SHP77 (cell line): Measurements from ENCODE around the gene CUL9.

ENCODE experiments used
- DNase-seq, 2 experiments: peaks; one replicate each; lab custom pipeline; 2025; lab: John Stamatoyannopoulos, UW

Gene CUL9

DNA sequence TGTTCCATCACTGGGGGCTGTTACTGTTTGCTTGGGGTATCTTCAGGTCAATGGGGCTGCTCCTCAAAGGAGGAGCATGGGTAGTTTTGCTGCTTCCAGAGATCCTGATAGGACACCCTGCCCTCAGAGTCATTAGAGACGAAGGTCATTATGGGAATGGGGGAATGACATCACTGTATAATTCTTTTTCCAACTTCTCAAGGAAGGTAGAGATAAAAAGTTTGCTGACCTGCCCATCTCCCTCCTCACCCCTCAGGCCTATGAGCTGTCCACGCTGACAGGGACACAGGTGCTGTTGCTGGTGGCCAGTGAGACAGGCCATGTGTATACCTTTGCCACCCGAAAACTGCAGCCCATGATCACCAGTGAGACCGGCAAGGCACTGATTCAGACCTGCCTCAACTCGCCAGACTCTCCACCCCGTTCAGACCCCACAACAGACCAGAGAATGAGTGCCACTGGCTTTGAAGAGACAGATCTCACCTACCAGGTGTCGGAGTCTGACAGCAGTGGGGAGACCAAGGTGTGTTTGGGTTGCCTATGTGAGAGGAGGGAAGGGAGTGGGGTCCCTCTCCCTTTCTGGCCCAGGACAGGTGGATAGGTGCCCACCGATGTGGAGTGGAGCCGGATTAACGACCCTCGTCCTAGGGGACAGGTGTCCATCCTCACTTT lies 8.3 kb upstream of the CUL9 start:
- no peak for DNase-seq

DNA sequence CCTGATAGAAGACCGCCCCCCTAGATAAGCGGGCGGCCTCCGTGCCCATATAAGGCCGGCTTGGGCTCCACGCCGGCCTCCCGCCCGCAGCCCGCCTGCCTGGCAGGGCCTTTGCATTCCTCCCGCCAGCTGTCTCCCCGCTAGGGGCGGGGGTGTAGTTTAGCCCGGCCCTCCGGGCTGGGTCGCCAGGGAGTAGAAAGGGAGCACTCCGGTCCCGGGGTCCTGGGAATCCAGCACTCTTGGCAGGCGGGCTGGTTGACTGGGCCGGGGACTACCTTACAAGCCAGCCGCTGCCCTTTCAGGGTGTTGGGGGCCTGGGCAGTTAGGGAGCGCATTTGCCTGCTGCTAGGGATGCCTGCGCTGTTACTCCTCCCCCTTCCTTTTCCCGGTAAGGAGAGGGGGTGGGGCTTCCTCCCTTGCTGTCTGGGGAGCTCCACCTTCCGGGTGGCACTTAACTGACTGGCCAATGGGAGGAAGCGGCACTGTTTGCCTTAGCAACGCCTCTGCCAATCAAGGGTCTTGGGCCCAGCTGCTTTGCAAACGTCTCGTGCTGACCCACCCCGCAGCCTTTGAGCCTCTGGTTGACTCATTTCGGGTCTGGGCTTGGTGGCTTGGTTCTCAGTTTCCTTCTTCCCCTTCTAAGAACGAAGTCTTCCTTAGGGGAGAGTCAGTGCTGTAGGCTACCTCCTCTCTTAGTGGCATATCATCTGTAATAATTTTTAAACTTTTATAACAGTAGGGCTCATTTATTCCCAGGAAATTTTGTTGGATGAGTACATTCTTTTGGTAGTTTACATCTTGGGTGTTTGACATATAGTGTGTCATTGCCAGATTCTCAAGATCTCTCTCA lies 7.5 kb upstream of the CUL9 start:
- DNase-seq = peak; percentile 96 to 99

DNA sequence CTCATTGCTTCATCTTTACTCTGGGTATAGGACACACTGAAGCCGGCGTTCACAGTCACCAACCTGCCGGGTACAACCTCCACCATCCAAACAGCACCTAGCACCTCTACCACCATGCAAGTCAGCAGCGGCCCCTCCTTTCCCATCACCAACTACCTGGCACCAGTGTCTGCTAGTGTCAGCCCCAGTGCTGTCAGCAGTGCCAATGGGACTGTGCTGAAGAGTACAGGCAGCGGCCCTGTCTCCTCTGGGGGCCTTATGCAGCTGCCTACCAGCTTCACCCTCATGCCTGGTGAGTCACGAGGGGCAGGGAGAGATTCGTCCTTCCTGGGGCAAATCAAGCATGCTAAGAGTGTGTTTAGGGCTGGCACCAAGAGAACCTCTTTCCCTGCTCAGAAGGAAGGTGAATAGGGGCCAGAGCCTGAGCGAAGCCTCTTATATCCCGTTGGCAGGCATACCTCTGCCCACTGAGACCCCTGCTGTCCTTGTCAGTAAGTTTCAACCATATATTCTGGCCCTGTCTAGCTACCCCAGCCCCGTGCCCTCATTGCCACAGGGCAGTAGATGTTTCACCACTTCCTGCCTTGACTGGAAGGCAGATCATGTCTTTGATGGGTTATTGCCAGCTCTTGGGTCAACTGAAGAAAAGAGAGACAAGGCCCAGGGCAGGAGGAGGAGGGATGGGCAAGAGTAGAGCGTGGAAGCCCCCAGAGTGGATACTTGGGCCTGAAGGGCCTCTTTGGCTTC lies 6.1 kb upstream of the CUL9 start:
- no peak for DNase-seq

DNA sequence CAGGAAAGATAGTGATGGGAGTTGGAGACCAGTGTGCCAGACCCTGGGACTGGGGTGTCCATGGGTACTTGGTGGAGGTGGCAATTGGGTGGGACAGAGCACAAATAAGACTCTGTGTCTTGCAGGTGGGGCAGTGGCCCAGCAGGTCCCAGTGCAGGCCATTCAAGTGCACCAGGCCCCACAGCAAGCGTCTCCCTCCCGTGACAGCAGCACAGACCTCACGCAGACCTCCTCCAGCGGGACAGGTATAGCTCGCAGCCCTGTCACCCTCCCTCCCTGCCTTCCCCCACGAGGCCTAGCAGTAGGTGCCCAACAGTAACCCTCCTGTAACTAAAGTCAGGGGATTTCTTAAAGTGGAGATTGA lies 5.6 kb upstream of the CUL9 start:
- no peak for DNase-seq

DNA sequence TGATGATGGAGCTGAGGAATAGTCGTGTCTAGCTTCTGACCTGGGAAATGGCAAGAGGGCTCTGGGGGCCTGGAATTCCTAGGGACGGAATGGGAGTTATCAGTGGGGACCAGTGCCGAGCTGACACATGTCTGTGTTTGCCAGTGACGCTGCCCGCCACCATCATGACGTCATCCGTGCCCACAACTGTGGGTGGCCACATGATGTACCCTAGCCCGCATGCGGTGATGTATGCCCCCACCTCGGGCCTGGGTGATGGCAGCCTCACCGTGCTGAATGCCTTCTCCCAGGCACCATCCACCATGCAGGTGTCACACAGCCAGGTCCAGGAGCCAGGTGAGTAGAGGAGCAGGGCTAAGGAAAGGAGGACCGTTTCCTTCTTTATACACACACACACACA lies 3.8 kb upstream of the CUL9 start:
- DNase-seq = no peak

DNA sequence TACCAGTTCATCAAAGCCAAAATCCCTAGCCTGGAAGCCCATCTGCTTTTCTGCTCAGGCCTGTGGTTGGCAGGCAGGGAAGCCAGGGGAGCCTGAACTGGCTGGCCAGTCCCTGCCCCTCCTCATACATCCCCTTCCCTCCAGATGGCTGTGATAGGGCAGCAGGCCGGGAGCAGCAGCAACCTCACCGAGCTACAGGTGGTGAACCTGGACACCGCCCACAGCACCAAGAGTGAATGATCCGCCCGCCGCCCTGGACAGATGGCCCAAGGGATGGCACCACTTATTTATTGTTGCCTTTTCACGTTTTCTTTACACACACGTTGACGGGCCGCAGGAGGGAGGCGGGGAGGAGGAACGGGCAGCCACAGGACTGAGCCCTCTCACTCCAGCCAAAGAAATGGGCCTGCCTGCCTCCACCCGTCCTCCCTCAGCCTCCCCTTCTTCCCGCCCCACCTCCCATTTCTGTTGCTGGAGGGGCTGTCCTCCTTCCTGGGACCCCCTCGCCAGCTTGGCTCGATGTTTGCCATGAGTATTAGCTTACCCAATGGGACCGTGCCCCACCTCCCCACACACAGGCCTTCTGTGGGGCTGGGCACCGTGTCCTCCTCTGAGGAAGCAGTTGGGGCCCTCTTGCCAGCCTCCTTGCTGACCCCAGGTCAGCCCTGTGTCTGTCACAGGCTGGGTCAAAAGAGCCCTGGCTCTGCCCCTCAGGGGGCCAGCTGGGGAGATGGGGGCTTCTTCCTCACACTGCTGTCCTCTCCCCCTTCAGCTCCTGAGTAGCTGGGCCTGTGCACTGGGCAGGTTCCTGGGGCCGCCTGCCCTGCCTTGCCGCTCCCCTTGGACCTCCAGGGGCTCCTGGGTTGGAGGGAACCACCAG lies 2.8 kb upstream of the CUL9 start:
- no peak for DNase-seq

DNA sequence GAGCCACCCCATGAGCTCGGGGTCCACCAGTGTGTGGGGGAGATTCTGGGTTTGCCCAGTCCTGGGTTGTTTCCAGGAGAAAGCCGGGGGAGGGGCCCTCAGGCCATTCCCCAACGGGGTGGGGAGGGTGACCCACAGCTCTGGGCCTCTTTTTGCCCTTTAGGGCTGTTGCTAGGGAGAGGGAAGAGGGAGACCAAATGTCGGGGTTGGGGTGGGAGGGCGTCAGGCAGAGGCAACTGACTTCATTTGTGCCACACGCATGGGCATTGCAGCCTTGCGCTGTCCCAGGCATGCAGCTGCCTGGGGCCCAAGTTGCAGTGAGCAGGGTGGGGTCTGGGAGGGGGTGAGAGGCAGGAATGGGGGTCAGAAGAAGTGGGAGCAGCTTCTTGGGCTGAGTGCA lies 1.9 kb upstream of the CUL9 start:
- DNase-seq = no peak

DNA sequence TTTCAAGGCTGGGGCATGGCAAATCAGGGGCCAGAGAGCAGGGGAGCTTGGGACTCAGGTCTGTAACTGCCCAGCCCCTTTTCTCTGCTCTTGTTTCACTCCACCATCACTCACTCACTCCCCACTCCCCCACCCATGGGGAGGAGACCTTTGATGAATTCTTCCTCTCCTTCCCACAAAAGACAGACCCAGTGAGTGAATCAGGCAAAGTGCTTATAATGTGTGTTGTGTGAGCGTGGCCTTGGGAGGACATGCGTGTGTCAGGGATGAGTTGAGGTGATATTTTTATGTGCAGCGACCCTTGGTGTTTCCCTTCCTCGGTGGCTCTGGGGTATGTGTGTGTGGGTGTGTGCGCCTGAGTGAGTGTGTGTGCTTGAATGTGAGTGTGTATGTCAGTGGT lies 1.0 kb upstream of the CUL9 start:
- DNase-seq = no peak

DNA sequence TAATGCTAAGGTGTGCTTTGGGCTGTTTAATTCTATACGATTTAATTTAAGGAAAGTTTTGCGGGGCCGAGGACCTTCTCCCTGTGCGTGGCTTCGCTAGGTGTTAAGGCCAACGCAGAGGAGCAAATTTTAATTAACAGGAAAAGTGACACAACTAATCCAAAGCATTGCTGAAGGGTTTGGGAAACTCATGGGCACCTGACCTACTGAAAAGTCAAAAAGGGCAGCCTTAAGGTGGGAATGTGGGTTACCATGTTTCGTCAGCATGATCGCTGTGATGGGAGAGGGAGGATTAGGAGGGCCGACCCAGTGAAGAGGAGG lies 415 bp upstream of the CUL9 start:
- DNase-seq = no peak

DNA sequence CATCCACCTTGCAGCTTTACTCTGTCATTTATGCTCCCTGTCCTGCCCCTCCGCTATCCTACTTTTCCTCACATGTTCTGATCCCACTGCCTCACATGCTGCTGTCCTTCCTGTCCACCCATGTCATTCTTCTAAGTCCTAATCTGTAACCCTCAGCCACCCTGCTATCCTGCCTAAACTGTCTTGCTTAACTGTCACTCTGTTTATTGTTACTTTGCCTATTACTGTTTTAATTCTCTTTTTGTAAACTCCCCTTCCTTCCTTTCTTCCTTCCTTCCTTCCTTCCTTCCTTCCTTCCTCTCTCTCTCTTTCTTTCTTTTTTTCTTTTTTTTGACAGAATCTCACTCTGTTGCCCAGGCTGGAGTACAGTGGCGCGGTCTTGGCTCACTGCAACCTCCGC lies 1.4 kb downstream of the CUL9 start:
- DNase-seq = no peak

DNA sequence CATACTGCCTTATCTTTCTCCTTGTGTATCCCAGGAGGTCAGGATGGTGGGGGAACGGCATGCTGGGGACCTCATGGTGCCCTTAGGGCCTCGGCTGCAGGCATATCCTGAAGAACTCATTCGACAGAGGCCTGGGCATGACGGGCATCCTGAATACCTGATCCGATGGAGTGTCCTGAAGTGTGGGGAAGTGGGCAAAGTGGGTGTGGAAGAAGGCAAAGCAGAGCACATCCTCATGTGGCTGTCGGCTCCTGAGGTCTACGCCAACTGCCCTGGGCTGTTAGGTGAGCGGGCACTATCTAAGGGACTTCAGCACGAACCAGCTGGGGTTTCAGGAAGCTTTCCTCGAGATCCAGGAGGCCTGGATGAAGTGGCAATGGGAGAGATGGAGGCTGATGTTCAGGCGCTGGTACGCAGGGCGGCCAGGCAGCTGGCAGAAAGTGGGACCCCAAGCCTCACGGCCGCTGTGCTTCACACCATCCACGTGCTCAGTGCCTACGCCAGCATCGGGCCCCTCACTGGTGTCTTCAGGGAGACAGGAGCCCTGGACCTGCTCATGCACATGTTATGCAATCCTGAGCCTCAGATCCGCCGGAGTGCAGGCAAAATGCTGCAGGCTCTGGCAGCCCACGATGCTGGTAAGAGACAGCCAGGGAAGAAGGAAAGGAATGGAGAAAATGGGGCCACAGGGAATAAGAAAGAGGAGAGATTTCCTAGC lies 2.4 kb downstream of the CUL9 start:
- no peak for DNase-seq

DNA sequence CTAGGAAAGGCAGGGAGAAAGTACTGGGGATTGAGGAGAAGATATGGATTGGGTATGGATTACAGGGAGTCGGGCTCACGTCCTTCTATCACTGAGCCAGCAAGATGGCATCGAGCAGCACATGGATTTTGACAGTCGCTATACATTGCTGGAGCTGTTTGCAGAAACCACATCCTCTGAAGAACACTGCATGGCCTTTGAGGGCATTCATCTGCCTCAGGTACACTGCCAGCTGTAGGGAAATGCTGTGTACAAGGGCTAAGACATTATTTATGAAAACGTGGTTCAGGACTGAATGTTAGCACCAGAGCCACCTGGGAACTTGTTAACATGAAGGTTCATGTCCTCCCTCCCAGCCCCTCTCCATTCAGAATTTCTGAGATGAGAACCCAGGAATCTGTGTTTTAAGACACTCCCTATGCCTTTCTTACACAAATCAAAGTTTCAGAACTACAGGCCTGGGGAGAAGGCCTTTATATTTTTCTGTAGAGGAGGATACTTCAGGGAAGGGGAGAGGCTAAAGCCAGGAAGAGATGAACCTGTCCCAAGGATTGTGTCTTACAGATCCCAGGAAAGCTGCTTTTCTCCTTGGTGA lies 3.5 kb downstream of the CUL9 start:
- no peak for DNase-seq

DNA sequence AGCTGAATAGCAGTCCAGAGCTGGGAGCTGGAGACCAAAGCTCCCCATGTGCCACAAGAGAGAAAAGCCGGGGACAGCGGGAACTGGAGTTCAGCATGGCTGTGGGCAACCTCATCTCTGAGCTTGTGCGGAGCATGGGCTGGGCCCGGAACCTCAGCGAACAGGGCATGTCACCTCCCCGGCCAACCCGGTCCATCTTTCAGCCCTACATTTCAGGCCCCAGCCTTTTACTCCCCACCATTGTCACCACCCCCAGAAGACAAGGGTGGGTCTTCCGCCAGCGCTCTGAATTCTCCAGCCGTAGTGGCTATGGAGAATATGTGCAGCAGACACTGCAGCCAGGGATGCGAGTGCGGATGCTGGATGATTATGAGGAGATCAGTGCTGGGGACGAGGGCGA lies 4.0 kb downstream of the CUL9 start:
- no peak for DNase-seq

DNA sequence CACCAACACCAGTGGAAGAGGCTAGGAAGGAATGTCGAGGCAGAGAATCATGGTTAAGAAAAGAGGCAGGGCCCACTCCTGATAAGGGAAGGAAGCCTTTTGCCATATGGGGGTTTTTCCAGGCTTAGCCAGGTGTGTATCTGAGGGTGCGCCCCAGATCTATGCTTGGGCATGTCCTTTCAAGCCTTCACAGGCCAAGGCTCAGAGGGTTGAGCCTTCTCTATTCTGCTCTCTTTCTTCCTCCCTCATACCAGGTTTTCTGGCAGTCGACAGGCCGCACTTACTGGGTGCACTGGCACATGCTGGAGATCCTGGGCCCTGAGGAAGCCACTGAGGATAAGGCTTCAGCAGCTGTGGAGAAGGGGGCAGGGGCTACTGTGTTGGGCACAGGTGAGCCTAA lies 4.7 kb downstream of the CUL9 start:
- no peak for DNase-seq

DNA sequence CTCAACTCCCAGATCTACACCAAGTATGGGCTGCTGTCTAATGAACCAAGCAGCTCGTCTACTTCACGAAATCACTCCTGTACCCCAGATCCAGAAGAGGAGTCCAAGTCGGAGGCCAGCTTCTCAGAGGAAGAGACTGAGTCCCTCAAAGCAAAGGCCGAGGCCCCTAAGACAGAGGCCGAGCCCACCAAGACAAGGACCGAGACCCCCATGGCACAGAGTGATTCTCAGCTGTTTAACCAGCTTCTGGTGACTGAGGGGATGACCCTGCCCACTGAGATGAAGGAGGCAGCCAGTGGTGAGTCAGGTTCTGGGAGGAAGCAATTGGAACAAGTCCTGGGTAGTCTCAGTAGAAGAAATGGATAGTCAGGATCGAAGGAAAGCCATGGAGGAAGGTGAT lies 5.8 kb downstream of the CUL9 start:
- no peak for DNase-seq

DNA sequence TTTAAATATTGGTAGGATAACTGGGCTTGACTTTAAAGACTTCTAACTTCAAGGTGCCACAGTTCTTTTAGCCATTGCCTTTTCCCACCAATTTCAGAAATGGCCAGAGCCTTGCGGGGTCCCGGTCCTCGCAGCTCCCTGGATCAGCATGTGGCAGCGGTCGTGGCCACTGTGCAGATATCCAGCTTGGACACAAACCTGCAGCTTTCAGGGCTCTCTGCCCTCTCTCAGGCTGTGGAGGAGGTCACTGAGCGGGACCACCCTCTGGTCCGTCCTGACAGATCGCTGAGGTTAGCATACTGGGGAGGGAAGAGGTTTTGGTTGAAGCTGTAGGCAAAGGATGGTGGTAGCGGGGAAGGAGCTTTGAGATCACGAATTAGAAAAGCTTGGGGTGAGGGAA lies 6.4 kb downstream of the CUL9 start:
- DNase-seq = no peak

DNA sequence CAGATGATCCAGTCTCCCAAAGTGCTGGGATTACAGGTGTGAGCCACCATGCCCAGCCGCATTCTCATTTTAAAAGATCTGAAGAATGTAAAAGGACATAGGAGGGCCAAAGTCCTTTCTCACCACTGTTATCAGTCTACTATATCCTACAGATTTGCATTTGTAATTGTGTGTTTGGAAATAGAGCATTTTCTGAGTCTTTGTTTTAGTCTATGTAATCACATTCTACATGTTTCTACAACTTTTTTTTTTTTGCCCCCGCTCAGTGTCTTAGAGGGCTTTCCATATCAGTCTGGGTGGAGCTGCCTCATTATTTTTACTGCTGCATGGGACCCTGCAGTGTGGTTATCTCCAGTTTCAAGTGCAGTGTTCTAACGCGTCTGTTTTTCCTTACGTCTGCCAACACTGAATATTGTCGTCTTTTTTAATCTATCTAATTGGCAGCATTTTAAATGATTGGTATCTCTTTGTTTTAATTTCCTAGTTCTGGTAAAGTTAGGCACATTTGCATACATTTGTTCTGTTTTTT lies 7.8 kb downstream of the CUL9 start:
- DNase-seq = no peak

DNA sequence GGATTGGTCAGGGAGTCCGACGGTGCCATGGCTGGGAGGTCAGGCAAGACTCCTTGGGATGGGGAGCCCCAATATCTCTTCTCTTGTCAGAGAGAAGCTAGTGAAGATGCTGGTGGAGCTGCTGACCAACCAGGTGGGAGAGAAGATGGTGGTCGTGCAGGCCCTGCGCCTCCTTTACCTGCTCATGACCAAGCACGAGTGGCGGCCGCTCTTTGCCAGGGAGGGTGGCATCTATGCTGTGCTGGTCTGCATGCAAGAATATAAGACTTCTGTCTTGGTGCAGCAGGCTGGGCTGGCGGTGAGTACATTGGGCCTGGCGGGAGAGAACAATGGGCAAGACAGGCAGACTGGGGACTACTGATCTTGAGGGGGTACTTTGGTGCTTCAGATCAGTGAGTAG lies 10.9 kb downstream of the CUL9 start:
- DNase-seq = no peak

DNA sequence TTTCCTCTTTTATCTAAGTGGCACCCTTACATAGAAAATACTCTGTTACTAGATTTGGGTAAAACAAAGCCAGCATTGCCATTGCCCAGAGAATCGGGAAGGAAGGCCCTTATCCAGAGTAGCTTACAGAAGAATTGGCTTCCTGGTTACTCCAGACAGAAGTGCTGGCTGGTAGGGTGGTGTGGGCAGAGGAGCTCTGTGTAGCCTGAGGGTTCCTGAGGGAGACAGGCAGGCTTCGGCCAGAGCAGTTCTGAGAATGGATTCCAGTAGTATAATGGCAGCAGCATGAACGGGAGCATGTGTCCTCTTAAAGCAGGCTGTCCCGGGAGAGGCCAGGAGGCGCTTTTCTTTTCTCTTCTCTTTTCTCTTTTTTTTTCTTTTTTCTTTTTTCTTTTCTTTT lies 11.9 kb downstream of the CUL9 start:
- no peak for DNase-seq

DNA sequence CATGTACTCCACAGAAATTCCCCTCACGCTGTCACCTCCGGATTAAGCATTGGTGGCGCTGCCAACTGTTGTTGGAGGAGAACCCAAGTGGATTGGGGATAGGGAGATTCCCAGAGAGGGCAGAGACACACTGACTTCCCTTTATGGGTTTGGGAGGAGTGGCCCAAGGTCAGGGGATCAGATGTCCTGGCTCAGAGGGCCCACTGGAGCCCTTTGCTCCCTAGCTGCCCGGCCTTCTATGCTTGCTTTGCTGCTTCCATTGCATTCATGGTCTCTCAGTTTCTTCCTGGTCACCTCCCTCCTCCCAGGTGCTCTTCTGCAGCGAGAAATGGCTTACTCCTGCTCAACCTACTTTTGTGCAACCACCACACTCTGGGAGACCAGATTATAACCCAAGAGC lies 14.3 kb downstream of the CUL9 start:
- no peak for DNase-seq

DNA sequence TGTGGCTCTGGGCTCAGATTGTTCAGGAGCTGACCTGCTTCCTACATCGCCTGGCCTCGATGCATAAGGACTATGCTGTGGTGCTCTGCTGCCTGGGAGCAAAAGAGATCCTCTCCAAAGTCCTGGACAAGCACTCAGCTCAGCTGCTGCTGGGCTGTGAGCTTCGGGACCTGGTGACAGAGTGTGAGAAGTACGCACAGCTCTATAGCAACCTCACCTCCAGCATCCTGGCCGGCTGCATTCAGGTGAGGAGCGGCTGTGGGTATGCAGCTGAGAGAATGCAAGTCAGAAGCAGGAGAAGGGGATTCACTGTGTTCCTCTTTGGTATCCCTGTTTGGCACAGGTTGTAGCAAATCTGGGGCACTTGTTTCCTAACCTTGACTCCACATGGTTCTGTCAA lies 17.9 kb downstream of the CUL9 start:
- no peak for DNase-seq
